ENCODE results near the gene LRCH1.
"Not testable (repeated sequence)": the region's sequence is repeated elsewhere in the genome, so short reads cannot be mapped to it uniquely, and the experiment has no call there.

LRCH1 gene

DNA sequence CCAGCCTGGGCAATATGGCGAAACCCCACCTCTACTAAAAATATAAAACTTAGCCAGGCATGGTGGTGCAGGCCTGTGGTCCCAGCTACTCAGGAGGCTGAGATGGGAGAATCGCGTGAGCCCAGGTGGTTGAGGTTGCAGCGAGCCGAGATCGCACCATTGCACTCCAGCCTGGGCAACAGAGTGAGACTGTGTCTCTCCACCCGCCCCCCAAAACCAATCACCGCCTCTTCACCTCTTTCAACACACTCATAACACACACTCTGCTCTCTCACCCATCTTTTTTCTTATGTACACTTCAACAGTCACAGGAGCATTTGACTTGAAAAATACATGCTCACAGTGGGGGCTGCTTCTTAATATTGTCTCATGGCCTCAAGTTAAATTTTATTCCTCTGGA lies 167.2 kb downstream of the LRCH1 start:
- DNase-seq = no peak

DNA sequence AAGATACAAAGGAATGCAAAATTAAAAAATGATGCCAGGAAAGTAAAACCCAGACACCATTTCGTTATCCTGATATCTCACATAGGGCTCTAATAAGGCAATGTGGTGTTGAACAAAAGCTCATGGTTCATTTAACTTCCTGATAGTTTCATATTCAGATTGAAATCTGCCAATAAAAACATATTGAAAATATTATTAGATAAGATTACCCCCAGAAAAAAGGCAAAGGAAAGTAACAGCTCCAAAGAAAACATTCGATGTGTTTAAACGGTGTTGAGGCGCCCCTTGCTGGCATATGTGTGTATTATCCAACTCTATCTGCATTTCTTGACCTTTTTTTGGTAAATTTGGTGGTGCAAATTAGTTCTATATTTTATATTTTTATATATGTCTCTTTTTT lies 168.1 kb downstream of the LRCH1 start:
- DNase-seq = peak; percentile 25

DNA sequence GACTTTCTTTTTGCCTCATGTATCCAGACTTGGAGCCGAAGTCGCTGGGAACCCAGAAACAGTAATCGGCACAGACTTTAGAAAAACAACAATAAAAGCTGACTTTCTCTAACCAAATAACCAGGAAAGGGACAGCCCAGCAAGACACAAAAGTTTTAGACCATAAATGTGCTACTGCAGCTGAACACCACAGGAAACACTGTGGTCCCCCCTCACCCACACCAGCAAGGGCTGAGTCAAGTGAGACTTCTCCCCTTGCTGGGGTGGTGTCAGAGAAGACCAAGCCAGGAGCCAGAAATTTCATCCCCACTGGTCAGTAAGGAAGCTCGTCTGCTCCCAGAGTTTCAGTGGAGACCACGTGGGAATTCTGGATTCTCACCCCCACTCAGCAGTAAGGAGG lies 173.4 kb downstream of the LRCH1 start:
- no peak for DNase-seq

DNA sequence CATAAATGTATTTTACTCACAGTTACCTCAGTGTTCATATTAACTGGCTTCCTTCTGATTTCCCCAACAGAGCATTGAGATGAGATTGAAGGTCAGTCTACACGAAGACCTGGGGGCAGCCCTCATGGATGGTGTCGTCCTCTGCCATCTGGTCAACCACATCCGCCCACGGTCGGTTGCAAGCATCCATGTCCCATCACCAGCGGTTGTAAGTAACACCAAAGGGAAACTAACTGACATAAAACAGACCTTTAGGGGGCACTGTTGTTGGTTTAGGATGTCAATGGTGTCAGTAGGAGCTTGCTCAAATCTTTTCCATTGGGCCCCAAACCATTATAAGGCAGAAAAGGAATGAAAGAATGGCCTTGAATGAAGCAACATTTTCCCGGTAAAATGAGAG lies 175.8 kb downstream of the LRCH1 start:
- no peak for DNase-seq

DNA sequence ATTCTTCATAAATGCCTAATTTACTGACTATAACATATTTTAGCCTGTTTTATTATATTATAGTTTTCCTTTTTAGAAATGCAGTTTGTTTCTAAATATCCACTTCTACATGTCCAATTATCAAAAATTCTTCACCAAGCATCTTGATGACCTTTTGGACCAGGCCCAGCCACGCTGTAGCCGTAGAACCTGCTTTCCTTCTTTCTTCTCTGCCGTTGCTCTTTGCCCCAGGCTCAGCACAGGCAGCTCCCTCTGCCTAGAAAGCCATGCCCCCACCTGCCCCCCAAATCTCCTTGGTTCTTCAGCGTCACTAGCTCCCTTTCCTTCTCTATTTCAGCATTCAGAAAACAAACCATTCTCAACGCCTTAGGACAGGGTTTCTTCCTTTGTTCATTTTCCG lies 178.6 kb downstream of the LRCH1 start:
- no peak for DNase-seq

DNA sequence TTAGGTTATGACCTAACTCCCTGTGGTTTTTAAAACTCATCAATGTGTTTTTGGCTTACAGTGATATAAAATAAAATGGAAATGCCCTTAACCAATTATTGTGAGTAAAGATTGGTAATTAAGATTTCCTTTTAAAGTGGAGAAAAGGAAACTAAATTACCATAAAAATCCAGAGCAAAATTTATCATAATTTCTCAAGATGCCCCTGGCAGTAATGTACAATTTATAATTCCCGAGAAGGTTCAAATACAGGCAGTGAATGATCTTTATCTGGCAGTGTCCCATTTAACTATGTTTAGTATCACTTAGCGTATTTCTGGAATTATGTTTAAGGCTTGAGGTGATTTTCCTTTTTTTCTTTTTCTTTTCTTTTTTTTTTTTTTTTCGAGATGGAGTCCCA lies 182.5 kb downstream of the LRCH1 start:
- no peak for DNase-seq

DNA sequence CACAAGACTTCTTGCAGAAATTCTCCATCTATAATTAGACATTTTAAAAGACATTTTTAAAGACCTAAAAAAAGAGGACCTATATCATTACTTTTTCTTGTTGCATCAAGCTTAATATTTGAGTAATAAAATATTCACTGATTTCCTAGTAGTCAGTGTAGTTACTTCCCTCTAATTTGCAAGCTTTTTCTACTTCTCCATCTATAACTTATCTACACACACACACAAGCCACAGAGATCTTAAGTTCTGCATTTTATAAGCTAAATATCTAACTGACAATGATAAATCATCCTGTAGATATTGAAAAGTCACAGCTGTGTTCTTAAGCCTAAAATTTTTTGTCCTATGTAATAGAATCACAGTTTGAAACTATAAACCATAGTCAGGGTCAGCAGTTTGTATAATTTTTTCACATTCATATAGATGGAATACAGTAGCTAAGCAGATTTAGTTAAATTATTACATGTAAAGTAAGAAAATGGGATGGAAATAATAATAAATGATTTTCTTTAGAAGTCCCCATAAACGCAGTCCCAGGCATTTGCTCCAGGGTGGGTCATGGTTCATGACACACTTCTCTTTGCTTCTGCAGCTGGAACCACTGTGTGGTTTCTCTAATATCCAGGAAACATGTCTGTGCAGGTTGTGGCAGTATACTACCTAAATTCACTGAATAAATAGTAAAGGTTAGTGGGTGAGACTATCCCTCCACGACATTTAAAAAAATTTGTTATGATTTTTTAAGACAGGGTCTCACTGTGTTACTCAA lies 183.8 kb downstream of the LRCH1 start:
- DNase-seq = no peak

DNA sequence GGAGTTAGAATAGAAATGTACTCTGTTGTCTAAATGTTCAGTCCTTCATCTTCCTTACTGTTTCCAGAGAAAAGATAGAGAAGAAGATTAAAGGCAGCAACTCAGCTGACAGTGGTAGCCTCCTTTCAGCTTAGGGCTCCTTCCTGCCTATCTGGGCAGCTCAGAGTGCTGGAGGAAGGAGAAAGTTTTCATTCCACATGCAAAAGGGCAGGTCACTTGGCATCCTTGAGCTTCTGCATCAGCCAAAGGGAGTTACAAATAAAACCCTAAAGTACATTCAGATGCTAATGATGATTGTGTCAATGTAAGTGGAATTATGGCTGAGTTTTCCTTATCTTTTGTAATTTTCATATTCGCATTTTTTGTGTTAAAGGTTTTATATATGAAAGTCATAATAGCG lies 185.1 kb downstream of the LRCH1 start:
- DNase-seq = no peak

DNA sequence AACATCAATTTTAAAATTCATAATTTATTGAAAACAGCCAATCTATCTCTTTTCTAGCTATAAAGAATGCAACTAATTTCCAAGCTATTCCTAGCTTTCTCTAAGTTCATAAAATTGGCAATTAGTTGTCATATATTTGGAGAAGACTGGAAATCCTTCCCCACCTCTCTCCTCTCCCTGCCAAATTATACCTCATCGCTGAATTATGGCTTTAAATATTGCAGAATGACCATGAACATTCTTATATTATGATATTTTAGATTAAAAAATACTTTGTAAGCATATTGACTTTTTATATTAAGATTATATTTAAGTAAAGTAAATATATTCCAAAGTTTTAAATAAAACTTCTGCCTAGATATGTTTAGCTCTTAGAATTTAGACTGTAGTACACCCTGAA lies 185.8 kb downstream of the LRCH1 start:
- no peak for DNase-seq

DNA sequence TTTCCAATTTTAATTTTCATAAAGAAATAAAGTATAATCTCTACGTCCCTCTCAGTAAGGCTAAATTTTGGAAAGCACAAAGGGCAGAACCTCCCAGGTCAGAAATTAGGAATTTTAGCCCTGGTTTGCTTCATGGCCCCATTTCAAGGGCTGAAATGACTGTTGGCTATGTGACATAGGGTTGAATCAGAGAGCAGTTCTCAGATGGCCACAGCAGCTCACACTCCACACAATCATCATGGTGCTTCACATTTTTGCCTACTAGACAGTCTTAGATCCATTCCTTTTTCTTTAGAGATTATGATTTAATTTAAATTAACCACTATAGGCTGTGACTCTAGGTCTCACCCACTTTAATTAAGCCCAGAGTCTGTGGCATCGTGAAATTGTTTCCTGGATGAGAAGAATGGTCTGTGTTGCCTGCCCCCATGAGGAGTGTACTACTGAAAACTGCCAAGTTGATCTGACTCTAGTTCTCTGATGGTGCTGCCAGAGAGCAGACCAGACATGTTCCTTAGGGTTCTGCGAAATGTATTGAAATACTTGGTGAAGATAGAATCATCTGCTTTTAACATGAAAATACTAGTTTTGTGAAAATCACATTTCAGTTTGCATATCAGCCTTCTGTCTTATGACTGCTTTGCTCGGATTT lies 186.6 kb downstream of the LRCH1 start:
- DNase-seq = no peak

DNA sequence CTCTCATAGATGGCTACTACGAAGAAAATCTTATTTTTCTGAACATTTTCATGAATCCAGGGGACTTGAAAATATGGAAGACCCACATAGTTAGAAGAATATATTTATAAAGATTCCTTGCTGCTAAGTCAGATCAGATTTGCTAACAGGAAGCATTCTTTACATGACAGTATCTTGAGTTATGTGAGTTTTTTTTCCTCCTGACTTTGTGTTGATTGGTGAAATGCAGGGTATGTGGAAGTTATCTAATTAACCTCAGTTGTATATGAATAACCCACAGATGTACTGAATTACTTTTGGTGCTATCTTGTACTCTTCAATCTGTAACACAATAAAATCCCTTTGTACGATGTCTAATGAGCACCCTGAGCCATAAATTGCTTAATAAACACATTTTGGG lies 190.2 kb downstream of the LRCH1 start:
- no peak for DNase-seq

DNA sequence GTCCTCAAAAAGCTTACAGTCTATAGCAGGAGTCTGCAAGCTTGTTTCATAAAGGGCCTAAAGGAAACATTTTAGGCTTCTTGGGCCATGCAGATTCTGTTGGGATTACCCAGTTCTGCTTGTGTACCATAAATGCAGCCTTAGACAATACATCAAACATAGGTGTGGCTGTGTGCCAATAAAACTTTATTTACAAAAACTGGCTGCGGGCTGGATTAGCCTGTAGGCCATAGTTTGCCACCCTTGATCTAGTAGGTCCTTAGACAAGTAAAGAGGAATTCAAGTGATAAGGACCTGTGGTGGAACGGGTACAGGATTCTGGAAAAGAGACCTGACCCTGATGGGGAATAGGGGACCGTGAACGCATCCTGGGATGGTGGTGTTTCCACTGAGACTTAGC lies 192.1 kb downstream of the LRCH1 start:
- no peak for DNase-seq

DNA sequence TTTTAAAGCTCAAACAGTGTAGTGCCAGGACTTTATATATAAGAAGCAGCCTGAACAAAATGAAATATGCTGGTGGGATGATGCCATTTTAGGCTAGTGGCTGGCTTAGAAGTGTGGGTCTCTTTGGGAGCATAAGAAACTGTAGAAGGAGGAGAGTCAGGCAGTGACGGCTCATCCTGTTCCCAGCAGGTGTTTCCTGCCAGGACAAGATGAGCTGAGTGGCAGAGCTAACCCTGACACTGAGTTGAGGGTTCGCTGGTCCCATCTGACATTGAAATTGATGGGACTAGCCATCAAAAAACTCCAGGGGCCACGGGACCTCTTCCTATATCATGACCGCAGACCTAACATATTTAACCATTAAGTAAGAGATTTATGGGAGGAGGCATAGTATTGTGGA lies 192.7 kb downstream of the LRCH1 start:
- DNase-seq = no peak

DNA sequence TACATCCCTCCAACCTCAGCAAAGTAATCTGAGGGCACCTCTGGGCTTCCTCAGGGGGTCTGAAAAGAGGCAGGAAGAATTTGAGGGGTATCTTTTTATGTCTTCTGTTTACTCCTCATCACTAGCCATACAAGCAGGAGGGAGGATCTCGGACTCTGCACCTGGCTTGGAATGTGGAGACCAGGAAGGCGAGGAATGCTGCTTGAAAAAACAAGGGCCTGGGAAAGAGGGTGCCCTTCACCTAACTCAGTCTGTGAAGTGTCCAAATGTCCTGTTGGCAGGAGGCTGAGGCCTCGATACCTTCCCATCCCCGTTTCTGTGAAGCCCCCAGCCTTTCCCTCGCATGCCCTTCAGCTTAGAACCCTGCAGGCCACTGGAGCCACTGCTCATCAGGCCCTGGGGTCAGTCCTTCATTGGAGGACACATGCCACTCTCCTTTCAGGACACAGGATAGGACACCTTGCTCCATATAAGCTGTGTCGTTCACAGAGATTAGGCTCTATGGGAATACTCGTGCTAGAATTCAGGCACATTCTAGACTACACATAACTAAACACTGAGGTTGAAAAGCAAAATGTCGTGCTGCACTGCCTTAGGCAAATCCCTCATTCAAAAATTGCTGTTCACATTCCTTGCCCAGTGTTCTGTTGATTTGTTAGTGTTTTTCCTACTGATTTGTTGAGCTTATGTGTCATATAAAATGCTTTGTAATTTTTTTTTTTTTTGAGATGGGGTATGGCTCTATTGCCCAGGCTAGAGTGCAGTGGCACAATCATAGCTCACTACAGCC lies 194.3 kb downstream of the LRCH1 start:
- no peak for DNase-seq

DNA sequence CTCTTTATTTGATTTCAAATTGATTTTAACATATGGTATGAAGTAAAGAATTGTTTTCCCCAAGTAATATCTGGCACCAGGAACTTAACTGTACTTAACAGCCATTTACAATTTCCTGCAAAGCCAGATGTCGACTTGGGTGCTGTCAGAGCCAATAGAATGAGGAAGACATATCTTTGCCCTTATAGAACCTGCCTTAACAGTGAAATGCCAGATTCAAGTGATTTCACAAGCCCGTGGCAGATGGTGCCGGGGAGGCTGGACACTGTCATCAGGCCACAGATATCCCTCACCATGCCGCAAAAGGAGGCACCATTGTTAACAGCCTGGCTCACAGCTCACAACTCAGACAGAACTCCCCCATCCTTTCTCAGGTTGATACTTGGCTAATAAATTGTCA lies 195.3 kb downstream of the LRCH1 start:
- DNase-seq = no peak

DNA sequence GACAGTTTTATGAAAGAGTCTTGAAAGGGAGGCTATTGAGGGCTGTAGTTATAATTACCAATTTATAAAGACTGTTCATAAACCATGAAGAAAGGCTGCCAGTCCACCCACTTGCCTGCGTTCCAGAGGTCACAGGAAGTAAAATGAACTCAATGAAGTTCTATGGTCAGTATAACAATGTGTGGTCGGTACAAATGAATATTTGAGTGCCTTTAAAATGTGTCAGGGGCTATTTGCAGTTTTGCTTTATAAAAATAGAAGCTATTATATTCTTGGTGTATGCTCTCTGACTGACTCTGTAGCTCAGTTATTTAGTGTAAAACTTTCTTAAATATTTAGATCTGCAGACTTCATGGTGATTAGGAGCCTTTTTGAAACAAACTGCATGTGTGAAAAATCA lies 197.0 kb downstream of the LRCH1 start:
- DNase-seq = no peak

DNA sequence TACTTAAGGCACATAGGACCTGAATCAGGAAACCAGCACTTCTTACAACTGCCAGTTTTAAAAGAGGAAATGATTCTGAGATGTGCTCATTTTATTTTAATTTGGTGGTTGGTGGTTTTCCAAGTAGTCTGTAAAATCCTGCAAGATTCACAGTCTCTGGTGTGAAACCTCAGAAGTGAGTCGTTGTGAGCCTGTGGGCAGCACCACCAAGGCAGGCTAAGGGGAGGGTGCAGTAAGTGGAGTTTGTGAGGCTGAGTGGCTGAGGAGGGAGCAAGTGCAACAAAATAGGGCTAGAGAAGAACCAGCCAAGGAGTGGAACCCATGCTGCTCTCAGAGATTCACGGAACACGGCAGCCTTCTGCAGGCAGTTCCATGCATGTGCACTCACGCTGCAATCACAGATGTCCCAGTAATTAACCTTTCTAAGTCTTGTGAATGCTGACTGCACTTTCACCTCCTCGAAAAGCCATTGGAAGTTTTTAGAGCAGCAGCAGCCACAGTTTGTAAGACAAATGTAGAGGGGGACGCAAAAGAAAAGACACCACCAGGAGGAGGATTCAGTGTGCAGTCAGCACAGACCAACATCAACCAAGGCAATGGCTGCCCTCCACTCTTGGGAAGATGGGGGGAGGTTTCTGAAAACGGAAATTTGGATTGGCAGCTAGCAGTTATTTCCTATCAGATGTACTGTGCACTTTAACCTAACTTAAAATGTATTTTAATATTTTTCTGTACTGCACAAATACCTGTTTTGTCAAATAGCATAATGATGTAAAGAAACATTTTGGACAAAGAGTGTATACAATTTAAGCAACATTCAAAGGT lies 199.1 kb downstream of the LRCH1 start:
- DNase-seq = peak; percentile 1

DNA sequence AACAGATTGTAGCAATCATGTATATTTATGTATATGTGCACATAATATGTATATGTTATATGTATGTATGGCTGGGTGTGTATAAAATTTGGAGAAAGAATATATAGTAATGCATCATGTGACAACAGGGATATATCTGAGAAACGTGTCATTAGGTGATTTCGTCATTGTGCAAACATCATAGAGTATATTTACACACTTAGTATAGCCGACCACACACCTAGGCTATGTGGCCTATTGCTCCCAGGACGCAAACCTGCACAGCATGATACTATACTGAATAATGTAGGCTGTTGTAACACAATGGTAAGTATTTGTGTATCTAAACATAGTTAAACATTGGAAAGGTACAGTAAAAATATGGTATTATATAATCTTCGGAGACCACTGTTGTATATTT lies 200.2 kb downstream of the LRCH1 start:
- DNase-seq = no peak

DNA sequence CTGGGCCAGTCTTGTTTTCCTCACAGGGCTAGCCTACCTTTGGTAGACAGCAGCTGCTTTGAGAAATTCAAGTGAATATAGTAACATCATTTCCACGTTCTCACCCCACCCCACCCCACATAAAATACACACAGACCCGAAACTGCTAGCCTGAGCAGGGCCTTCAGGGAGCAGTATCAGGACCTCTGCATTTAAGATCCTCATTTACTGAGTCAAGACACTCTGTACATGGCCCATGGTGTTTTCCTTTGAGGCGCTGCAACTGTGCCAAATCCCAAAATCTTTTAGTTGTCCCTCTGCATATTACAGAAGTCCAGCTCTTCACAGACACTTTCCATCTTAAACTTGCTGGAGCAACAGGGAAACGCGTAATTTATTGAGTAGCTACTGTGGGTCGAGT lies 200.9 kb downstream of the LRCH1 start:
- no peak for DNase-seq

DNA sequence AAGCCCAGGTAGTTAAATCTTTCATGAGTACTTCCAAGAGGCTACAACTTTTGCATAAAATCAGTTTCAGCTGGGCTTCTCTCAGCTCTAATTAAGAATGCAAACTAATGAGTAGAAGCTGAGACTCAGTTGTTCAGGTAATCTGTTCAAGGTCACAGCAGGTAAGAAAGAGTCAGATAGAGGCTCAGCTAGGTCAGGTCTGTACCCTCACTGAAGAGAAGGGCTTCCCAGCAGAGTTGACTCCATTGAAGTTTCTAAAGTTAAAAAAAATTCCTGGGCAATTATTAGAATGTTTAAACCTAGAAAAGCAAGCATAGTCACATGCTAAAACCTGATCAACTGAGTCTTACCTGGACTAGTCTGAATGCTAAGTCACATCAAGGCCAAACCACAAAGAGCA lies 201.8 kb downstream of the LRCH1 start:
- no peak for DNase-seq

DNA sequence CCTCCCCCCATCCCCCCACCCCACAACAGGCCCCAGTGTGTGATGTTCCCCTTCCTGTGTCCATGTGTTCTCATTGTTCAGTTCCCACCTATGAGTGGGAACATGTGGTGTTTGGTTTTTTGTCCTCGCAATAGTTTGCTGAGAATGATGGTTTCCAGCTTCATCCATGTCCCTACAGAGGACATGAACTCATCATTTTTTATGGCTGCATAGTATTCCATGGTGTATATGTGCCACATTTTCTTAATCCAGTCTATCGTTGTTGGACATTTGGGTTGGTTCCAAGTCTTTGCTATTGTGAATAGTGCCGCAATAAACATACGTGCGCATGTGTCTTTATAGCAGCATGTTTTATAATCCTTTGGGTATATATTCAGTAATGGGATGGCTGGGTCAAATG lies 202.5 kb downstream of the LRCH1 start:
- DNase-seq = not testable (repeated sequence)

DNA sequence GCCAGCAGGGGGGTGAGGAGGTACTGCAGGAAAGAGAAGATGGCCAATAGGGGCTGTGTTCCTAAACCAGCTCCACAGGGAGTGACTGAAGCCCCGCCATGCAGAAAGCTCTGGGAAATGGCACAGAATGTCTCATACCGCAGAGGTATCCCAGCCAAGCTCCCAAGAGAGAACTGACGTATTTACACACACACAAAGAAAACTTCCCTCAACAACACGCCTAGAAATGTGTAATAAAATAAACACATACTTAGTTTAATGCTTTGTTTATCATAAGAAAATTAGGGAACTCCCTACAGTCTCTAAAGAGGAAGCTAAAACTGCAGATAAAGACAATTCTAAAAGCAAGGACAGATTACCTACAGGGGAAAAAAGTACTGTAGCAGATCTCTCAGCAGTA lies 204.0 kb downstream of the LRCH1 start:
- no peak for DNase-seq

DNA sequence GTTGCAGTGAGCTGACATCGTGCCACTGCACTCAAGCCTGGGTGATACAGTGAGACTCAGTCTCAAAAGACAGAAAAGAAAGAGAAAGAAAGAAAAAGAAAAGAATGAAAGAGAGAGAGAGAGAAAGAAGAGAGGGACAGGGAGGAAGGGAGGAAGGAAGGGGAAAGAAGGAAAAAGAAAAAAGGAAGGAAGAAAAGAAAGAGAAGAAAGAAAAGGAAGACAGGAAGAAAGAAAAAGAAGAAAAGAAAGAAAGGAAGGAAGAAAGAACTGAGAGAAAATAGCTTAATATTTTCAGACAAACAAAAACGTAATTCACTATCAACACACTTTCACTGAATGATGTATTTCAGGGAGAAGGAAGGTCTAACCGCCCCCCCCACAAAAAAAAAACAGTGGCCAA lies 204.7 kb downstream of the LRCH1 start:
- no peak for DNase-seq
